ENCODE results near the gene LRRFIP1.
"Not testable (repeated sequence)": the region's sequence is repeated elsewhere in the genome, so short reads cannot be mapped to it uniquely, and the experiment has no call there.

Gene LRRFIP1

DNA sequence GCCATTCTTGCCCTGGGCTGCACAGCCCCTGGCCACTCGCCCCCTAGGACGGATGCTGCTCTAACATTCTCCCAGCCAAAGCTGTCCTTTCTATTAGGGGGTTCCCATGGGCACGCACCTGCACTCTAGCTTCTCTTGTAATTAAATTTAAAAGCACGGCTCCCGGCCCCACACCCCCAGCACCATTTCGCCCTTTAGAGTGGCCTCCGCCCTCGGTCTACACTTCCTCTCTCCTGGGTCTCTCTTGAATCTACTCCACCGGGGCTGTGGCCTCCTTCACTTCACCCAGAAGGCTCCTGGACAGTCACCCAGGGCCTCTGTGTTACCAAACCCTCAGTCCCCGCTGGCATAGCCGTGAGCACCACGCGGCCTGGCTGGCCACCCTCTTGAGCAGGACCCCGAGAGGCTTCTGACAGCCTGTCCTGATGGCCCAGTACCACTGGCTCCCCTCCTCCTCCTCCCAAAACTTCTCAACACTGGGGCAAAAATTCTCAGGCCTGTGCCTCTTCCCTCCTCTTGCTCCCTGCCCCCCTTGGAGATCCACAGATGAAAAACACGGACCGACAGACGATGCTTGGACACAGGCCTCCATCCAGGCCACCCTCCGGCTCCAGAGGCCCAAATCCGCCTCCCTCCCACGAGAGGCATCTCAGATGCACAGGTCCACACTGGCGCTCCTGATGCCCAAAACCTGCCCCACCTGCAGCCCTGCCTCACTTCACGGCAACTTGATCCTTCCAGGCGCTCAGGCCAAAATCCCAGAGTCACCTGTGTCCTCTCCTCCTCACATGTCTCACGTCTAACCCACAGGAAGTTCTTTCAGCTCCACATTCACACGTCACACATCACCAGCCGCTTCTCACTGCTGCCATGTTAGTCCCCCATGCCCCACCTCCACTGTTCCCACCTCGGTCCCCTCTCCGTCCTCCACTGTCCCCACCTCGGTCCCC lies 29.9 kb upstream of the LRRFIP1 start:
- no peak for DNase-seq

GRCh38 chr2:237598468-237599208 lies 28.7 kb upstream of the LRRFIP1 start:
- DNase-seq: no peak

- DNase-seq: no peak
Observed at GRCh38 chr2:237599465-237600110, 27.8 kb upstream of the LRRFIP1 start.

- DNase-seq: no peak
Observed at GRCh38 chr2:237600205-237600846, 27.1 kb upstream of the LRRFIP1 start.

GRCh38 chr2:237601453-237602116 lies 25.8 kb upstream of the LRRFIP1 start:
- no peak for DNase-seq

- DNase-seq: no peak
Observed at GRCh38 chr2:237602409-237602808, 25.0 kb upstream of the LRRFIP1 start.

GRCh38 chr2:237603049-237603717 lies 24.2 kb upstream of the LRRFIP1 start:
- no peak for DNase-seq

DNA sequence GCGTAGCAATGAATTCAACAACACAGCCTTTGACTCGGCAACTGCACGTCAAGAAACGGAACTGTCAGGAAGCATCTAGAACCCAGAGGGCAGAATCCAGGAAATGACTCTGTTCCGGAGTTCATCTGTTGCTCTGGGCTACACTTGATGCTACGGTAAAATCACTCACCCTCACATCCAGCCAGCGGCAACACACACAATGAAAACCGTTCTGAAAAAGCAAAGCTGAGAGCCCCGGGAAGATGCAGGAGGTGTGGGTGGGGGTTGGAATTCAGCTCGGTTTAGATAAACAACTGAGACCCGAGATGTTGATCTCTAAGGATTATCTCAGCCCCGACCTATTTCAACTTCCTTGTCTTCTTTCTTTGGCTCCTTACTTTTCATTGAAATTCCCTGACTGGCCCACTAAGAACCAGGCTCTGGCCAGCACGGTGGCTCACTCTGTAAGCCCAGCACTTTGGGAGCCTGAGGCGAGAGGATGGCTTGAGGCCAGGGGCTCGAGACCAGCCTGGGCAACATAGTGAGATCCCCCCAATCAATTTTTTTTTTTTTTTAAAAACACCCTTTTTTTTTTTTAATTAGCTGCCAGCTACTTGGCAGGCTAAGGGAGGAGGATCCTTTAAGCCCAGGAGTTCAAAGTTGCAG lies 23.5 kb upstream of the LRRFIP1 start:
- DNase-seq: peak; percentile 84 to 90

GRCh38 chr2:237604391-237604790 lies 23.0 kb upstream of the LRRFIP1 start:
- no peak for DNase-seq

DNA sequence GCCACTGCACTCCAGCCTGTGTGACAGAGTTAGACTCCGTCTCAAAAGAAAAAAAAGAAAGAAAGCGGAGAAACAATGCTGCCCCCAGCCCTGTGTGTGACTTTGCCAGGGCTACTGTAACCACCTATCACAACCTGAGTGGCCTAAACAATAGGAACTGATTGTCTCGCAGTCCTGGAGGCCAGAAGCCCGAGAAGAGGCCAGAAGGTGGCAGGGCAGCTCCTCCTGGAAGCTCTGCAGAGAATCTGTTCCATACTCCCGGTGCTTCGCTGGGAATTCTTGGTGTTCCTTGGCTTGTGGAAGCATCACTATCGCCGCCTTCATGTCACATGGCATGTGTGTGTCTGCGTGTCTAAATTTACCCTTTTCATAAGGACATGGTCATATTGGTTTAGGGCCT lies 22.4 kb upstream of the LRRFIP1 start:
- no peak for DNase-seq

- DNase-seq: not testable (repeated sequence)
Observed at GRCh38 chr2:237606522-237606921, 20.9 kb upstream of the LRRFIP1 start.

DNA sequence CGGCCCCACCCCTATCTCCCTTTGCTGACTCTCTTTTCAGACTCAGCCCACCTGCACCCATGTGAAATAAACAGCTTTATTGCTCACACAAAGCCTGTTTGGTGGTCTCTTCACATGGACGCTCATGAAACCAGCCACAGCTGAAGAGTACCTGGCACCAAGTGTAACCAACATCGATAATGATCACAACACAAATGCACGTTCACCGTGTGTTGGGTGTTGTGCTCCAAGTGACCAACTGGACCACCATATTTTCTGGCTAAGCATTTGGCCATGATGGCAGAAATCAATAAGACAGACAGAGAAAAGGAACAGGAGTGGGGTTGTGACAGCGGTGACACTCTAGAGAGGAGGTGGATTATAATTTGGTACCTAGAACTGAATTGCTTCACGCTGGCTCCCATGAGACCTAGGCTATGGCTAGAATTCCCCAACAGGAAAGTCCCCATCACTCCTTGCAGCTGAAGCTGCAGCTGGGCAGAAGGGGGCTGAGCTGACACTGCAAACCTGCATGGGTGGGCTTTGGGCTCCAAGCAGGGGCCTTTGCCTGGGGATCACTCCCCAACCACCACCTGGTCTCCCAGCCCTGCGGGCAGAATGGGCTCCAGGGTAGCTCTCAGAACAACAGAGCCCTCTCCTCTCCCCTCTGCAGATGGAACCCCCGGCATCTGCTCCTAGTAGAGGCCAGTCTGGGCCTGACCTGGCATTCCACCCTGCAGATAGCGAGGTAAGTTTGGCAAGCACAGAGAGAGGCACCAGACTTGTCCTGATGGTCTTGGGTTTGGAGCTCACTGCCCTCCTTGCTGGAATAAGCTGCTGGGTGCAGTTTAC lies 14.6 kb upstream of the LRRFIP1 start:
- no peak for DNase-seq

- no peak for DNase-seq
Observed at GRCh38 chr2:237613679-237614078, 13.7 kb upstream of the LRRFIP1 start.

DNA sequence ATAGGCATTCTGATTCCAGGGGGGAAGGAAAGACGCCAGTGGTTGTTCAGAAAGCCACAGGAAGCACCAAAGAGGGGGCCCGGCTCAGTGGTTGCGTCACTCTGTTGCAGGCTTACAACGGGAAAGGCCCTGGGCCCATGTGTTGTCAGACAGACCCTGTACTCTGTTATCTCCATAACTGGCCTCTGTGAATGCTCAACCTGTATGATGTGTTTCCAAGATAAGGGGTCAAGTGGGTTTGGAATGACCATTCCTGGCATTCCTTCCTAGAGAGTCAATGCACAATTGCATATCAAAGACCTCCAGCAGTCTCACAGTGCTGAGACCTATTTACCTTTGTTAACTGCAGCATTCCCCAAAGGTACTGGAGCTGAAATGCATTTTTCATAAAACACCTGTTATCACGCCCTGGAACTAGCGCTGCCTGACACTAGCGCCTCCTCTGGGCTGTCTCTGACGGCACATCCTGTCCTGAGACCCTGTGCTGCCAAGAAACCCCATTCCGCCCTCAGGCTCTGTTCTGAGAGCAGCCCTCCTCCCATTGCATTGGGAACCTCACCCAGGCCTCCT lies 13.2 kb upstream of the LRRFIP1 start:
- DNase-seq: no peak

DNA sequence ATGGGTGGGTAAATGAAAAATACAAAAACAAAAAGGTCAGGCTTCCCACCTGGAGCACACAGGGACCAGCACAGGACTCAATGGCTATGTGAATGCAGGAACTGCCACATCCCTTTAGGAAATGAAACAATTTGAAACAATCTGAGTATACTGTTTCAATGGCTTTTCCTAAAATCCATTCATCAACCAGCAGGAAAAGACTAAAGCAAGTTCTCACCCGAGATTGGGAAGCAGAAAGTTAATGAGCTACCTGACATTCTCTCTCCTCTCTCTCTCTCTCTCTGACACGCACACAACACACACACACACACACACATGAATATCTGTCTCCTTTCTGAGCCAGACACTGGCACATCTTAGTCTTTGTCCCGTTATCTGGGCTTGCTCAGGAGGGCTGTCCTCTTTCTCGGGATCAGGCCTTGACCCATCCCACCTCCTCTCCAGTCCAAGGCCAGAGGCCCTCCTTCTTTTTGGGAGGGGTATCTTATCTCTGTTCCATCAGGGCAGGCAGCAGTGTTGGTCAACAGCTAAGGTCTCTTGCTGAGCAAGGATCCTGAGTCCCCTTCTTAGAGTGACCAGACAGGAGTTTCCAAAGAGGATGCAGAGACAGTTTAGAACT lies 11.6 kb upstream of the LRRFIP1 start:
- no peak for DNase-seq

DNA sequence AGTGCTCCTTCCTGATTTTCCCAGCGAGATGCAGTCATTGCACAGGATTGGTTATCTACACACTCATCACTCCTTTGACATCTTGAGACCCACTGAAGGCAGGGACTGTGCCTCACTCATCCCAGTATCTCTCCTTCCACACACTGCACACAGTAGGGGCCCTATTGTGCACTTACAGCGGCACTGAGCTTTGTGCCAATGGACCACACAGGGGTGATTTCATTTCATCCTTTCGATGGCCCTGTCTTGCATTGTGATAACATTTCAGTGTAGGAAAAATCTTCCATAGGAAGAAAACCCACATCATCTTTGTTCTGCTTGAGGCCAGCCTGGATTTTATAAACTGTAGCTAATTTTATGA lies 11.0 kb upstream of the LRRFIP1 start:
- DNase-seq: no peak

DNA sequence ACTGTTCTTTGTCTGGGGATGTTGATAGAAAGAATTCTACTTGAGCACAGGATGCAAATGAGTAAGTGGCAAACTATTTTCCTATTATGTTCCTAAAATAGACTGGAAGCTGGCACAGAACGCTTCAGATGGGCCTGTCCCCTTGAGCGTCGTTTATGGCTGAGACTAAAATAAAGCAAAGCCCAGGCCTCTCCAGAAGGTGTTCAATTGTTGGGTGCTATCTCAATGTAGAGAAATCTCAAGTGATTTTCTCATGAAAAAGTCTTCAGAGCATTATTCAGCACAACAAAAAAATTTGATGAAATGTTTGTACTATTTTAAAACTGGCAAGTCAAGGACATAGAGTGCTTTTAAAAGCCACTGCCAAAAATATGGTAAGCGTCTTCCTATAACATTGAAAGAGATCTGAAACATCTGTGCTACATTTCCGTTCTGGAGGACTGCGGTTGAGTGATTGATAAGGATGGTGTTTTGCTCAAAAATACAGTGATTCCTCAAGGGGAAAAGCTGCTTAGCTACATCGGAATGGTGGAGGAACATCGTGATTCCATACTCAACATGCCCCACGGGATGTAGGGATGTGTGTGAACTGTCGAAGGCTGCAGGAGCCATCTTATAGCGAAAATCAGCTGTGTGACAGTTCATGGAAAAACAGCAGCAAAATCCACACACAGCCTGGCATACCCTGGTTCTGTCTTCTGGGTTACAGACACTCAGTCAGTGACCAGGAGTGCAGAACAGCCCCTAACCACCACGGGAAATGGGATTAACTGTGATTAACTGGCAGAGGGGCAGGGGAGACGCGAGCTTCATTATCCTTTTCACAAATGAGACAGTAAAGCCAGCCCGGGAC lies 10.4 kb upstream of the LRRFIP1 start:
- DNase-seq: no peak

DNA sequence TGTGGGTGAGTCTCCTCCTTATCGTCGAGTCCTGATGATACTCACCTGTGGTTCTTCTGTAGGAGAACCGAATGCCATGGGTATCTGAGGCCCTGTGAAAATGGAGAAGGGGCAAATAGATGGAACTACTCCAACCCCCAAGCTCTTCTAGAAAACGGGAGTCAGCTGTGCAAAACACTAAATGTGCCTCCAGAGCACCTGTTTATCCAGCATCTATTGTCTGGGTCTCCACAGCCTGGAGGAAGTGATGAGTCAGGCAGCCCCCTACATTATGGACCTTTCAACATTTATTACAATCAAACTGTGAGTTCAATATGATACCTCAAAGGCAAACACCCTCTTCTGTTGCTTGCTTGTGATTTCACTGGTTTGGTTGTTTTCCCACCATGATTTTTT lies 9.8 kb upstream of the LRRFIP1 start:
- no peak for DNase-seq

DNA sequence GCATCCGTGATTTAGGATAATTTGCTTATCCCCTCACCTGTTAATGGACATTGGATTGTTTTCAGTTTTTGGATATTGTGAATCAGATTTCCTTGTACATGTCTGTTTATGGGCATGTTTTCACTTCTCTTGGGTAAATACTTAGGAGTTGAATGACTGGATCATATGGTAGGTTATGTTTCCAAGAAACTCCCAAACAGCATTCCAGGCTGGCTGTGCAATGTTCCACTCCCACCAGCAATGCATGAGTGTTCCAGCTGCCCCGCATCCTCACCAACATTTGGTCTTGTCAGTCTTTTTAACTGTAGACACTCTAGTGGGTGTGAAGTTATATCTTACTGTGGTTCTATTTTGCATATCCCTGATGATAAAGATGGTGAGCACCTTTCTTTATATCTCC lies 8.9 kb upstream of the LRRFIP1 start:
- DNase-seq: no peak
